Upper lobe of left lung (tissue), 4 donors: ENCODE measurements around the gene SARNP.
"Not testable (repeated sequence)": the region's sequence is repeated elsewhere in the genome, so short reads cannot be mapped to it uniquely, and the experiment has no call there.

Source experiments
- POLR2A ChIP-seq, 4 donors: fragments of 450-650 bp; IDR thresholded peaks; one replicate each; pipeline ENCODE4 v1.5.1; 2016 to 2017; ENCODE audit warnings: antibody characterized with exemption in 4 of 4, mild to moderate bottlenecking in 2 of 4
- POLR2AphosphoS5 ChIP-seq, 2 donors: sonication (generic); formaldehyde crosslinking; IDR thresholded peaks; one replicate each; pipeline ENCODE4 v1.5.1; 2017; ENCODE audit warnings: antibody characterized with exemption in 2 of 2
- TF ChIP-seq, protein P1 (sequence below), 6 experiments: fragments of 450-650 bp in 4 of 6; fragments of 200-600 bp in 2 of 6; sonication (generic) in 2 of 6; IDR thresholded peaks; one replicate each; pipeline ENCODE4 v1.5.1; 2016 to 2019; ENCODE audit warnings: antibody characterized with exemption in 6 of 6

DNA sequence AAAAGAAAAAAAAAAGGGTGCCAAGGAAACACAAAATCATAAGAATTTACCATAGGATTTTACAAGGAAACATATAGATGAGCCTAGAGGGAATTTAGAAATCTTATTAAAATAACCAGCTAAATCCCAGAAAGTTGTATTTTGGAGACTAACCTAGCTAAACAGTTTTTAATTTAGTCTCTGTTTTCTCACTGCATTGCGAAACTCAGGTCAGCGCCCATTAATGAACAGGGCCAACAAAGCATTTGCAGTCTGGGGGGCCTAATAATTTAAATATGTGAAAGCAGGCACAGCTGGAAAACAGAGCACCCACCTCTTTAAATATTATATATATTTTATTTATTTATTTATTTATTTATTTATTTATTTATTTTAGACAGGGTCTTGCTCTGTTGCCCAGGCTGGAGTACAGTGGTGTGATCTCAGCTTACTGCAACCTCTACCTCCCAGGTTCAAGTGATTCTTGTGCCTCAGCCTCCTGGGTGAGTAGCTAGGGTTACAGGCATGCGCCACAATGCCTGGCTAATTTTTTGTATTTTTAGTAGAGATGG lies 49.0 kb upstream of the SARNP start:
- TF ChIP-seq, protein P1, sequence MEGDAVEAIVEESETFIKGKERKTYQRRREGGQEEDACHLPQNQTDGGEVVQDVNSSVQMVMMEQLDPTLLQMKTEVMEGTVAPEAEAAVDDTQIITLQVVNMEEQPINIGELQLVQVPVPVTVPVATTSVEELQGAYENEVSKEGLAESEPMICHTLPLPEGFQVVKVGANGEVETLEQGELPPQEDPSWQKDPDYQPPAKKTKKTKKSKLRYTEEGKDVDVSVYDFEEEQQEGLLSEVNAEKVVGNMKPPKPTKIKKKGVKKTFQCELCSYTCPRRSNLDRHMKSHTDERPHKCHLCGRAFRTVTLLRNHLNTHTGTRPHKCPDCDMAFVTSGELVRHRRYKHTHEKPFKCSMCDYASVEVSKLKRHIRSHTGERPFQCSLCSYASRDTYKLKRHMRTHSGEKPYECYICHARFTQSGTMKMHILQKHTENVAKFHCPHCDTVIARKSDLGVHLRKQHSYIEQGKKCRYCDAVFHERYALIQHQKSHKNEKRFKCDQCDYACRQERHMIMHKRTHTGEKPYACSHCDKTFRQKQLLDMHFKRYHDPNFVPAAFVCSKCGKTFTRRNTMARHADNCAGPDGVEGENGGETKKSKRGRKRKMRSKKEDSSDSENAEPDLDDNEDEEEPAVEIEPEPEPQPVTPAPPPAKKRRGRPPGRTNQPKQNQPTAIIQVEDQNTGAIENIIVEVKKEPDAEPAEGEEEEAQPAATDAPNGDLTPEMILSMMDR (IDR thresholded peaks at IDR 0.05) = not testable (repeated sequence)
- TF ChIP-seq POLR2A, POLR2AphosphoS5 (IDR thresholded peaks at IDR 0.05): not testable (repeated sequence)
